M059J (cell line): ENCODE data around the gene HMGCS2. TPM values are rescaled to one million over a fixed set of nuclear protein-coding genes. Genes with fewer than 3 reads are reported as not detected.

Source experiments
- DNase-seq: peaks from one replicate; pipeline ENCODE4 v3.0.0-alpha.2; 2012; ENCODE audit warnings: low read depth
- total RNA-seq: library from RNA; depleted of rRNA; stranded (reverse); fragments of >200 nt; shearing (Covaris generic); gene quantifications from 2 replicates; pipeline ENCODE4 v1.2.3, GENCODE V29; 2014

Gene HMGCS2
- total RNA-seq, 1 experiment from 2014 or later = not detected

DNA sequence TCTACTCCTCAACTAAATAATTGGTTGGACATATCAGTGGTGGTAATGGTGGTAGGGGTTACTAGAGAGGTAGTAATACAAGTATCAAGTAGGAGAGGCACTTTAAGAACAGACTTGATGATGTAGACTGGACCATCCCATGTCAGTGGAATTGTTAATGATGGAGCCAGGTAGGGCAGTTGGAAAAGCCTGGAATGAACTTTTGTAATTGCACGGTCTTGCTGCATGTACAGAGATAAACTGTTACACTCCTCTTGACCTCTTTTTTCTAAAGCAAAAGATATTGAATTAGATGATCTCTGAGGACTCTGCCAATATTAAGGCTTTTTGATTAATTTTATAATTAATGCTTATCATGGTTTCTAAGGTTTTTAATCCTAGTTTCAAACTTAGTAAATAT, 5.8 kb downstream of the HMGCS2 start:
- no peak for DNase-seq

DNA sequence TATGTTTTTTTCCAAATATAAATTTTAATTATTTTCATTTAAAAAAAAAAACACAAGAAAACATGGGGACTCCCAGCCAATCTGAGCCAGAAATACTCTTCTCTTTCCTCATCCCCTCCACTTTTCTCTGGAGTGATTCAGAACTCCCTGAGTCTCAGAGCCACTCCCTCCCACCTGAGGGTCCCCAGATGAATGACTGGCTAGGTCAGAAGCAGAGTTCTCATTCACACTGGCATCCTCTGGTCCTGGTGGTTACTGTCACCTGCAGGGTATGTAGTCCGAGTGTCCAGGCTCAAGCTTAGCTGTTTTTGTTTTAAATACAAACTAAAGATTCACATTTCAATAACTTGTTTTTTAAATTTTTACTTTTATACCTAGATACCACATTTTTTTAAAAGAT, 6.3 kb downstream of the HMGCS2 start:
- DNase-seq = no peak

DNA sequence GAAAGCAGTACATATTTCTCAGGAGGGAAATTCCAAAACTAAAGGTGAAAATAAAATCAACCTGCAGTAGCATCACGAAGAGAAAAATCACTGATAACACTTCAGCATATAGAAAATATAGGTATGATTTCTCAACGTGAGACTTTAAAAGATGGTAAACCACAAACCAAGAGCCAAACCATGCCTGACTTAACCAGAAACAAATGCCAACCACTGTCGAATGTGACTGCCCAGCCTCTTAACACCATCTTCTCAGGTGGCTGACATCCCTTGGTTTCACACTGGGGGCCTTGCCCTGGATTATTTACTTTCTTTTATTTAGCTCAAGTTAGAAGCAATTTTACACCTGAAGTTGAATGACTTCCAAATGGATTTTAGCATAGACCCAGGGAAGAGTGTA, 10.1 kb downstream of the HMGCS2 start:
- no peak for DNase-seq

DNA sequence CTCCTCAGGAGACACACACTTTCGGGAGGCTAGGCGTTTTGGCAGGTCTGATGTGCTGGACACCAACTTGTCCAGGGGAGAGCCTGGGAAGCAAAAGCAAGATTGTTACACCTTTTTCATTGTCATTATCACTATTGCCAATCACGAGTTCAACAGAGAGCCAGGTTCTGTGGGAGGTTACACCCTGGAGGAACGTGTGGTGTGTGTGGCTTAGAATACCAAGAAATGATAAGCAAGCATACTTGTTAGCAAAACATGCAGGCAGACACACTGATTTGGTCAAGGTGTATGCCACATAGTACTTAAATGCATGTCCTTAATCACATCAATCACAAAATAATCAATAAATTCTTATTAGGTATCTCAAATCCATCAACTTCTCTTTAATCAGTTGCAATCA, 16.1 kb downstream of the HMGCS2 start:
- no peak for DNase-seq

DNA sequence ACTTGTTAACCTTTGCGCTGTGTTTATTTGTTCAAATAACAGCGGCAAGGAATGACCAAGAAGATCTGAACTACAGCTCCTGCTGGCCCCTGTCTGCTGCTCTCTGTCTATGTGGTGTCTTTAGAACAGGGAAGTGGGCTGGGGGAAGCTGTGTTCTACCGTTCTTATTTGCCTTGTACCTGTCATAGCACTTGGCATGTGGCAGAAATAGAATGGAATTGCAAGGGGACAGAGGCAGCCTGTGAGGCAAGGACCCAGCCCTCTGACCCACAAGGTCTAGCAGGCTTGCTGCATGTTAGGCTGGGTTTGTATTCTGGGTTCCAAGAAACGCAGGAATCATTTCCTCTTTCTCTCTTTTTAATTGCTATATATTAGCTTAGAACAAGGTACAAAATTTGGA, 20.7 kb downstream of the HMGCS2 start:
- DNase-seq = no peak

DNA sequence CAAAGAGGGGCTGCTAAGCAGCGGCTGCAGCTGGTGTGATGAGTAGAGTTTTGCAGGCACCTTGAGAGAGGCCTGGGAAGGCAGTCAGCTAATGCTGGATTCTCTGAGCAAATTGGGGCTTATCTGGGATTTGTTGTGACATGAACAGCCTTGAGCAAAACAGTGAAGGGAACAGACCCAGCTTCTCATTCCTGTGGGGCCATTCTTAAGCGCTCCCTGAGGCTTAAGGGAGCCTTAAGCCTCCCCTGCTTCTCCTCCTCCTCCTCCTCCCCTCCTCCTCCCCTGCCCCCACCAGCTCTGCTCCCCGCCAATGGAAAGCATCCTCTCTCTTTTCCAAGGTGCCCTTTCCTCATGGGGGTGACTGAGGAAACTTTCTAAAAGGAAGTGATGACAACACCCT, 21.3 kb downstream of the HMGCS2 start:
- no peak for DNase-seq

GRCh38 chr1:119745034-119745433, 23.7 kb downstream of the HMGCS2 start:
- no peak for DNase-seq

- no peak for DNase-seq
Observed at GRCh38 chr1:119744598-119744942, 24.1 kb downstream of the HMGCS2 start.

GRCh38 chr1:119743776-119744597, 24.7 kb downstream of the HMGCS2 start:
- peak; percentile 72 for DNase-seq

- no peak for DNase-seq
Observed at GRCh38 chr1:119743308-119743707, 25.4 kb downstream of the HMGCS2 start.

- DNase-seq = no peak
Observed at GRCh38 chr1:119742677-119743076, 26.0 kb downstream of the HMGCS2 start.

- peak; percentile 13 for DNase-seq
Observed at GRCh38 chr1:119742202-119742601, 26.5 kb downstream of the HMGCS2 start.

GRCh38 chr1:119740896-119741780, 27.6 kb downstream of the HMGCS2 start:
- no peak for DNase-seq

GRCh38 chr1:119740261-119740660, 28.4 kb downstream of the HMGCS2 start:
- no peak for DNase-seq

DNA sequence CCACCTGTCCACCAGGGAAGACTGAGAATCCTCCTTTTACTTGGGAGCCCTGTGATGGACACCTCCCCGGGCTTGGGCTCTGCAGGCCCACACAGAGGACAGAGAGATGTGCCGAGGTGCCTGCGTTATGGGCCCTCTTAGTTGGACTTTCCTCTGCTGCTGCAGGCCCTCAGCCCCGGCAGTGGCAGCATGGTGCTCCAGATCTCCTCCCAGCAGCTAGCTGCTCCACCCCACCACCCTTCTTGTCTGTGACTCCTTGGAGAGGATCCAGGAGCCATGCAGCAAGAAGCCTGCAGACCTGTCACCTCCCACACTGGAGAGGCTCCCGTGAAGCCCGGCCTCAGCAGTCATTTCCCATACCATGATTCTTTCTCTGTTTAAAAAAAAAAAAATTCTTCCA, 29.6 kb downstream of the HMGCS2 start:
- DNase-seq = no peak

DNA sequence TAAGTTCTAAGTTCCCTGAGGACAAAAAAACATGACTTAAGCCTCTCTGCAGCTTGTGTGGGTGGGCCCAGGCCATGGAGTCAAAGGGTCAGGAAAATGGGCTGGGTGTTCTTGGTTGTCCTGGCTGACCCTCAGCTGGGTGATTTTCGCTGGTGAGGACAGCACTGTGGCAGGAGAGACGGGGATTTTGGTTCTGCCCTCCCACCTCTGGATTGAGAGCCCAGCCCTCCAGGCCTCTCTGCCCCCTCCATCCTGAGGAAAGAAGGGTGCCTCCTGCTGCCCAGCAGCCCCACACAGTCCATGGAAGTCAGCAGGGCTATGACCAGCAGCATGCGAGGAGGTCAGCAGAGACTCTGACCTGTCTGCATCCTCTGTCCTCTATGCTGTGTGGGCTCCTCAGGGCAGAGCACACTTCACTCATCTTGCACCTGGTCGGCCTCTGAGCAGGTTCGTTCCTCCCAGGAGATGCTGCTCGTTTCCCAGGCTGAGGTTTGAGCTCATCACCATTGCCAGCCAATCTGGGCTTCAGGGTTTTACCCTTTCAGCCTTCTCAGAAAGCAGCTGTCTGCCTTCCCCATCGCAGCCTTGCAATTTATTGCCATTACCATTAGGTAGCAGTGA, 30.5 kb downstream of the HMGCS2 start:
- DNase-seq = no peak

GRCh38 chr1:119737040-119737682, 31.5 kb downstream of the HMGCS2 start:
- no peak for DNase-seq

DNA sequence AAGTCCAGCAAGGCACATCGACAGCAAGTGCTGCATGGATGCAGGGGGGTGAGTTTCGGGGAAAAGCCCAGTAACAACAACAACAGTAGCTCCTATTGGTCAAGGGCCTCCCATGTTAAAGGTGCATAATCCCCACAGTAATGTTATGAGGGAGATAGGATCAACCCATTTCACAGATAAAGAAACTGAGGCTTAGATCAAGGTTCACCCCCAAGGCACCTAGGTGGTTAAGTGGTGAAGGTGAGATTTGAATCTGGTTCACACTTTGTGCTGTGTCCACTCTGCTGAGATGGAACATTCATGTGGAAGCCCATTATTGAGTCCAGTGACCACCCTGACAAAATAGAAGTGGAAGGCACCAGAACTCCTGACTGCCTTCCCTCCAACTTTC, 32.1 kb downstream of the HMGCS2 start:
- no peak for DNase-seq

DNA sequence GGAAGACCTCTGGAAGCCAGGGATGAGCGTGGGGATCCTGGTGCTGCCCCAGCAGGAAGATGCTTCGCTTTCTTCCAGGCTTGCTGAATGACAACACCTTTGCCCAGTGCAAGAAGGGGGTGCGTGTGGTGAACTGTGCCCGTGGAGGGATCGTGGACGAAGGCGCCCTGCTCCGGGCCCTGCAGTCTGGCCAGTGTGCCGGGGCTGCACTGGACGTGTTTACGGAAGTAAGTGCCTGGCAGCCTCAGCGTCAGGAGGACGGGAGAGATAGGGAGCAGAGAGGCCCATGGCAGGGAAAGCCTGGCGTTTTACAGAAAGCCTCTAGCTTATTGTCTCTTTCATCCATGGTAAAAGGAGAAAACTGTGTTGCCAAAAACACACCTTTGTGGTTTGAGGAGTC, 33.5 kb downstream of the HMGCS2 start:
- no peak for DNase-seq

DNA sequence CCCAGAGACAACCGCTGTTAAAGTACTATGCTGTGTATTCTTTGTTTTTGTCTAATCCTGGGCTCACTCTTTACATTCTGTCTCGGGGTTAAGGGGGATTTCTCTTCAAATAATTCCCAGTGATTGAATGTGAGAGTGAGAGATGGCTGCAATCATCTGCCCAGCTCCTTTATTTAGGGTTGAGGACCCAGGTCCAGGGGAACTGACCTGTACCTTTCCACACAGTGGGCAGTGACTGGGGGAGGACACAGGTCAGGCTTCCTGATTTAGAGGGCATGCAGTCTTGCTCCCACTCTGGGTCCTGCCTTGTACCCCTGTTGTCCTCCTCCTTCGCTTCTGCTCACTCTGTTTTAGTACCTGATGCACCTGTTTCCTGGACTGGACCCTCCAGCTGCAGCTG, 35.0 kb downstream of the HMGCS2 start:
- no peak for DNase-seq

DNA sequence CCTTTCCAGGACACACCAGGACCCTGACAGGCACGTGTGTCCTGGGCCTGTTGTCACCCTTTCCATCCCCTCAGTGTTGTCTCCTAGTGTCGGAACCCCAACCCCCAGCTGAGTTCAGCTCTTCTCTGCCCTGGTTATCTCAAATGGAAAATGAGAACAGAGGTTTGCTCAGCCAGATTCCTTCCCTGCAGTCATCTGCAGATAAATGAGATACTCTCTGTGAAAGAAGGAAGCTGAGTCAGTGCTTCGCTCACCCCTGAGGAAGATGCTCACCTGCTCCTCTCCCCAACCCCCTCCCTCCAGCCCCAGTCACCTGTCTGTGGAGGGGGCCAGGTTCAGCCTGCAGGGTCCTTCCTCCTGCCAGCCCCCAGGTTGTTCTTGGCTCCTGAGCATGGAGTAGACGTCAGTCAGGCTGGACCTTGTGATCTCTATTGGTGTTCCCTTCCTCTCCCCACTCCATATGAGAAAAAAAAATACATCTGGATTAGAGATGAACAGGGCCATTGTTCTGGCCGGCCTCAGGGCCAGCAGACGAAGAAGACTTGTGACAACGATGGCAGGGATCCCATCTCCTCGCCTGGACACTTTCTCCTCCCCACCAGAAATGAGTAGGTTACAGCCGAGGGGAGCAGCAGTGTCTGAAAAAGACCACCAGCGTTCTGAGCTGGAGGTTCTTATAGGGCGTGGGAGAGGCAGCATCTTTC, 36.1 kb downstream of the HMGCS2 start:
- no peak for DNase-seq
